Measurements from ENCODE around the gene SPATC1L.
"Not testable (repeated sequence)": the region's sequence is repeated elsewhere in the genome, so short reads cannot be mapped to it uniquely, and the experiment has no call there.

The SPATC1L gene

GRCh38 chr21:46202592-46203202, 18.4 kb upstream of the SPATC1L start:
- 94% methylated on average over 6 of the region's 6 CpGs for WGBS

GRCh38 chr21:46200877-46201803, 16.9 kb upstream of the SPATC1L start:
- H3K4ac ChIP-seq (ENCODE audit: low read depth in 1 of 2, low read length in 2 of 2); H3K18ac ChIP-seq (ENCODE audit: low read depth in 1 of 2, low read length in 2 of 2); H3K4me3 ChIP-seq (ENCODE audit: insufficient read depth in 1 of 2, low read depth in 1 of 2, low read length in 2 of 2); H2AFZ ChIP-seq (ENCODE audit: low read depth, low read length); H4K8ac ChIP-seq (ENCODE audit: low read length); H3K4me2 ChIP-seq (ENCODE audit: low read length, poor library complexity, severe bottlenecking); H2BK15ac ChIP-seq (ENCODE audit: low read depth, poor library complexity, severe bottlenecking); H2BK5ac ChIP-seq (ENCODE audit: low read depth, low read length, poor library complexity, severe bottlenecking); H2AK5ac ChIP-seq (ENCODE audit: low read length, severe bottlenecking); H3K27me3 ChIP-seq (ENCODE audit: control insufficient read depth in 1 of 2, insufficient read depth in 1 of 2, low read length in 2 of 2); H2BK120ac ChIP-seq (ENCODE audit: low read depth, low read length); H3K9me3 ChIP-seq (ENCODE audit: control insufficient read depth, low read length); DNase-seq; H3K9ac ChIP-seq (ENCODE audit: low read length); H3K14ac ChIP-seq (ENCODE audit: low read length in 2 of 2); H4K91ac ChIP-seq (ENCODE audit: low read length); H3K23ac ChIP-seq (ENCODE audit: low read length in 2 of 2); H3K4me1 ChIP-seq (ENCODE audit: control insufficient read depth, insufficient read depth, low read depth, low read length); H3K79me1 ChIP-seq (replicated peaks; ENCODE audit: low read length, poor library complexity, severe bottlenecking); H2BK12ac ChIP-seq (ENCODE audit: low read length in 2 of 2); H3K27ac ChIP-seq (ENCODE audit: low read length, poor library complexity, severe bottlenecking): not testable (repeated sequence)
- H3K36me3 ChIP-seq (ENCODE audit: control insufficient read depth in 1 of 2, insufficient read depth in 2 of 2, low read depth in 1 of 2, low read length in 2 of 2): peaks cover 44 to 92% of the 10 kb centered on the region in 2 experiments
- no CpG with 5 or more reads among the region's 8 CpGs for WGBS

More at GRCh38 chr21:46202592-46203202, 18.4 kb upstream of the SPATC1L start:
- peaks cover 48 to 92% of the 10 kb centered on the region in 2 experiments for H3K36me3 ChIP-seq (ENCODE audit: control insufficient read depth in 1 of 2, insufficient read depth in 2 of 2, low read depth in 1 of 2, low read length in 2 of 2)
- no peak overlapping the region for H2BK120ac ChIP-seq (ENCODE audit: low read depth, low read length)
- no peak overlapping the region for H3K27ac ChIP-seq (ENCODE audit: low read length, poor library complexity, severe bottlenecking)
- H3K27me3 ChIP-seq (ENCODE audit: control insufficient read depth in 1 of 2, insufficient read depth in 1 of 2, low read length in 2 of 2): no peaks in the 10 kb centered on the region
- H3K4ac ChIP-seq (ENCODE audit: low read depth in 1 of 2, low read length in 2 of 2): no peak overlapping the region
- no peak overlapping the region for H2BK12ac ChIP-seq (ENCODE audit: low read length in 2 of 2)
- no peaks in the 10 kb centered on the region for H3K9me3 ChIP-seq (ENCODE audit: control insufficient read depth, low read length)
- H3K9ac ChIP-seq (ENCODE audit: low read length): no peak overlapping the region
- H2BK5ac ChIP-seq (ENCODE audit: low read depth, low read length, poor library complexity, severe bottlenecking): no peak overlapping the region
- H3K14ac ChIP-seq (ENCODE audit: low read length in 2 of 2): no peak overlapping the region
- peaks cover 3% of the 10 kb centered on the region for H3K4me1 ChIP-seq (ENCODE audit: control insufficient read depth, insufficient read depth, low read depth, low read length)
- H3K18ac ChIP-seq (ENCODE audit: low read depth in 1 of 2, low read length in 2 of 2): no peak overlapping the region
- no peak overlapping the region for H3K23ac ChIP-seq (ENCODE audit: low read length in 2 of 2)
- H2BK15ac ChIP-seq (ENCODE audit: low read depth, poor library complexity, severe bottlenecking): no peak overlapping the region
- H3K4me2 ChIP-seq (ENCODE audit: low read length, poor library complexity, severe bottlenecking): no peak overlapping the region
- no peak overlapping the region for H3K4me3 ChIP-seq (ENCODE audit: insufficient read depth in 1 of 2, low read depth in 1 of 2, low read length in 2 of 2)
- no peak overlapping the region for H4K91ac ChIP-seq (ENCODE audit: low read length)
- H3K79me1 ChIP-seq (replicated peaks; ENCODE audit: low read length, poor library complexity, severe bottlenecking): peaks cover 11% of the 10 kb centered on the region
- no peak for DNase-seq
- H2AK5ac ChIP-seq (ENCODE audit: low read length, severe bottlenecking): no peak overlapping the region
- H2AFZ ChIP-seq (ENCODE audit: low read depth, low read length): no peak overlapping the region
- H4K8ac ChIP-seq (ENCODE audit: low read length): no peak overlapping the region

DNA sequence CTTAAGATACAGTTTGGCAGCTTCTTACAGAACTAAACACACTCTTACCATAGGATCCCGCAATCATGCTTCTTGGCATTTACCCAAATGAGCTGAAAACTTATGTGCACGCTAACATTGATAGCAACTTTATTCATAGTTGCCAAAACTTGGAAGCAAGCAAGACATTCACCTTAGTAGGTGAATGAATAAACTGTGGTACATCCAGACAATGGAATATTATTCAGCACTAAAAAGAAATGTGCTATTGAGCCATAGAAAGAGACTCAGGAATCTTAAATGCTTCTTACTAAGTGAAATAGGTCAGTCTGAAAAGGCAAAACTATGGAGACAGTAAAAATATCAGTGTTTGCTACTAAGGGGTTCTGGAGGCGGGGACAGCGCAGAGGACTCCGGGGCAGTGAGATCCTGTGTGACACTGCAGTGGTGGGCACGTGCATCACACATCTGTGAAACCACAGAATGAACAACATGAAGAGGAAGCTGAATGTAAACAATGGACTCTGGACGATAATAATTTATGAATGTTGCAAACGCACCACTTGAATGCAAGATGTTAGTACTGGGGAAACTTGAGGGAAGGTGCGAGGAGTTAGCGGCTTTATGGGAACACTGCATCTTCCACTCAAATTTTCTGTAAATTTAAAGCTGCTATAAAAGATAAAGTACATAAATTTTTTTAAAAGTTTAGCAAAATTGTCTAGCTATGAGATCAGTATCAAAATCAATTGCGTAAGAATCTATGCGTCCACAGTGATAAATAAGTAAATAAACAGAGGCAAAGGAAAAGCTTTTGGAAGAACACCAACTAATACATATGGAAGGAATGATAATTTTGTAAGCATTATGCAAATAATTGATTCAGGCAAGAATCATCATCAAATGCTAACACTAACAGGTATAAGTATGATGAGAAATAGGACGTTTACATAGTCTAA, 15.4 kb upstream of the SPATC1L start:
- H2BK12ac ChIP-seq (ENCODE audit: low read length in 2 of 2): no peak overlapping the region
- no peak overlapping the region for H2AFZ ChIP-seq (ENCODE audit: low read depth, low read length)
- no peak overlapping the region for H3K4me3 ChIP-seq (ENCODE audit: insufficient read depth in 1 of 2, low read depth in 1 of 2, low read length in 2 of 2)
- 60% methylated on average over 7 of the region's 13 CpGs for WGBS
- no peak overlapping the region for H3K4ac ChIP-seq (ENCODE audit: low read depth in 1 of 2, low read length in 2 of 2)
- H3K23ac ChIP-seq (ENCODE audit: low read length in 2 of 2): no peak overlapping the region
- H3K27me3 ChIP-seq (ENCODE audit: control insufficient read depth in 1 of 2, insufficient read depth in 1 of 2, low read length in 2 of 2): no peaks in the 10 kb centered on the region
- H3K9me3 ChIP-seq (ENCODE audit: control insufficient read depth, low read length): no peaks in the 10 kb centered on the region
- no peak overlapping the region for H2BK15ac ChIP-seq (ENCODE audit: low read depth, poor library complexity, severe bottlenecking)
- no peak overlapping the region for H2AK5ac ChIP-seq (ENCODE audit: low read length, severe bottlenecking)
- peak; percentile 55 for DNase-seq
- no peak overlapping the region for H2BK5ac ChIP-seq (ENCODE audit: low read depth, low read length, poor library complexity, severe bottlenecking)
- peaks cover 12% of the 10 kb centered on the region for H3K79me1 ChIP-seq (replicated peaks; ENCODE audit: low read length, poor library complexity, severe bottlenecking)
- H2BK120ac ChIP-seq (ENCODE audit: low read depth, low read length): no peak overlapping the region
- H3K4me1 ChIP-seq (ENCODE audit: control insufficient read depth, insufficient read depth, low read depth, low read length): no peaks in the 10 kb centered on the region
- H3K14ac ChIP-seq (ENCODE audit: low read length in 2 of 2): no peak overlapping the region
- no peak overlapping the region for H4K91ac ChIP-seq (ENCODE audit: low read length)
- H3K9ac ChIP-seq (ENCODE audit: low read length): no peak overlapping the region
- no peak overlapping the region for H3K4me2 ChIP-seq (ENCODE audit: low read length, poor library complexity, severe bottlenecking)
- H3K18ac ChIP-seq (ENCODE audit: low read depth in 1 of 2, low read length in 2 of 2): peak overlapping the region in 1 of 2 experiments; percentile 4
- no peak overlapping the region for H4K8ac ChIP-seq (ENCODE audit: low read length)
- H3K36me3 ChIP-seq (ENCODE audit: control insufficient read depth in 1 of 2, insufficient read depth in 2 of 2, low read depth in 1 of 2, low read length in 2 of 2): peaks cover 47 to 92% of the 10 kb centered on the region in 2 experiments
- no peak overlapping the region for H3K27ac ChIP-seq (ENCODE audit: low read length, poor library complexity, severe bottlenecking)
